SU-DHL-6 (cell line): ENCODE measurements around the gene BRINP2.
A peak's percentile ranks its signal among the peaks of the same experiment; 100 is the strongest.

Experiments used
- H2AFZ ChIP-seq: fragments of 200-600 bp; sonication (generic); 2 replicates; pipeline ENCODE4 v1.6.1; 2014; ENCODE audit warnings: low read depth, mild to moderate bottlenecking, moderate library complexity, mixed read lengths, antibody characterized with exemption, low read length; ENCODE audit not compliant: severe bottlenecking
- H3F3A ChIP-seq: fragments of 200-600 bp; shearing (Covaris generic); 2 replicates; pipeline ENCODE4 v1.6.0; 2016; ENCODE audit warnings: antibody characterized with exemption, mild to moderate bottlenecking; ENCODE audit not compliant: insufficient read depth
- H3K27ac ChIP-seq: fragments of 200-600 bp; sonication (generic); 2 replicates; pipeline ENCODE4 v1.5.1; 2016; ENCODE audit warnings: low read depth, mild to moderate bottlenecking, low read length, moderate library complexity, mixed read lengths
- H3K27me3 ChIP-seq: fragments of 200-600 bp; sonication (generic), shearing (Covaris generic); 2 replicates; pipeline ENCODE4 v1.6.0; 2014; ENCODE audit warnings: mild to moderate bottlenecking, low read length
- H3K36me3 ChIP-seq: fragments of 200-600 bp; sonication (generic); 2 replicates; pipeline ENCODE4 v1.6.1; 2014; ENCODE audit warnings: mild to moderate bottlenecking, low read length, mixed read lengths
- H3K4me2 ChIP-seq: fragments of 300-600, 200-600 bp; shearing (Covaris generic), sonication (generic); 2 replicates; pipeline ENCODE4 v1.6.0; 2014; ENCODE audit warnings: low read length, low read depth, mild to moderate bottlenecking; ENCODE audit not compliant: poor library complexity, severe bottlenecking
- H3K4me3 ChIP-seq: fragments of 200-600 bp; sonication (generic); 2 replicates; pipeline ENCODE4 v1.5.1; 2014; ENCODE audit warnings: antibody characterized with exemption, low read length, mild to moderate bottlenecking, mixed read lengths; ENCODE audit not compliant: insufficient read depth, poor library complexity, severe bottlenecking
- H3K79me2 ChIP-seq: fragments of 200-600 bp; sonication (generic); 2 replicates; pipeline ENCODE4 v1.6.1; 2014; ENCODE audit warnings: mild to moderate bottlenecking, low read length, moderate library complexity; ENCODE audit not compliant: insufficient read depth
- H3K9ac ChIP-seq: fragments of 200-600 bp; sonication (generic); 2 replicates; pipeline ENCODE4 v1.7.0; 2014; ENCODE audit warnings: mild to moderate bottlenecking, low read length
- H3K9me2 ChIP-seq: fragments of 200-600 bp; sonication (generic); replicated peaks from 2 replicates; pipeline ENCODE4 v1.6.1; 2014; ENCODE audit warnings: low read length; ENCODE audit not compliant: insufficient read depth
- H3K9me3 ChIP-seq: fragments of 200-600 bp; sonication (generic); 2 replicates; pipeline ENCODE4 v1.6.1; 2014; ENCODE audit warnings: low read length, mixed read lengths; ENCODE audit not compliant: insufficient read depth
- H4K20me1 ChIP-seq: fragments of 200-600 bp; sonication (generic); 2 replicates; pipeline ENCODE4 v1.6.1; 2014; ENCODE audit warnings: low read depth, mild to moderate bottlenecking, antibody characterized with exemption, low read length, moderate library complexity, mixed read lengths
- CTCF ChIP-seq: fragments of 200-600 bp; sonication (generic); IDR thresholded peaks from one replicate; pipeline ENCODE4 v1.5.1; 2017; ENCODE audit warnings: antibody characterized with exemption, mild to moderate bottlenecking, low read length, moderate library complexity; ENCODE audit not compliant: insufficient read depth, poor library complexity, severe bottlenecking
- EZH2phosphoT487 ChIP-seq: fragments of 200-600 bp; sonication (generic), shearing (Covaris generic); conservative IDR thresholded peaks from 2 replicates; pipeline ENCODE4 v1.6.1; 2018; ENCODE audit warnings: mild to moderate bottlenecking, antibody characterized with exemption, low read length, moderate library complexity, mixed read lengths

Gene BRINP2

DNA sequence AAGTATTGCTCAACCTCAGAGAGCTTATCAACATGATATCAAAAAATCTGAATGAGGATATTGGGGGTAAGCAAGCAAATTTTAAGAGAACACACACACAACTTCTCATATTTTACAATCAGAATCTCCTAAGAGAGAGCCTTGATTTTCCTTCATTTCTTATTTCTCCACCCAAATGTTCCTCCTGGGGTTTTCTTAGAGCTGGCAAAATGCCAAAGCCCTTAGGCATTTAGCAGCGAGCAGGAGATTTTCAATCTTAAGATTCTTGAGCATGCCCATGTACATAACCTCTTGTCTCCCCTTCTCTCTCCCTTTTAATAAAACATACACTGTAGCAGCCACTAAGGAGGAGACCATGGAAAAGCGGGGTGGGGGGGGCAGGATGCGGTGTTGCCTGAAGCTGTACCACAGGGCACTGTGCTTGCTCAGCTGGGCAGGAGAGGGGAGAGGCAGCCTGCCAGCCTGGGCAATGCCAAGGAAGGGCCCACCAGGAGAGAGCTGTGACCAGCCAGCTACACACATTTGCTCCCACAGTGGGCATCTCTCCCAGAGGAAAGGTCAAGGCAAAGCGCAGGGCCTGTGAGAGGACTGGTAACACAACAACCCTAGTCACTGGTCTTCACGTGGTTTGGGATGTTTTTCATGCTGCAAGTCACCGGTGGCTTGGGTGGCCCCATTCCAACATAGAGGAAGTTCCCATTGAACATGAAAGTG is 4.3 kb downstream of the BRINP2 start:
- Histone ChIP-seq H4K20me1 (no peaks in the 10 kb centered on the region), H3K4me2 (no peak overlapping the region), H3K9me2 (no peaks in the 10 kb centered on the region), H3F3A (no peaks in the 10 kb centered on the region), H2AFZ (no peak overlapping the region), H3K9ac (no peak overlapping the region), H3K4me3 (no peak overlapping the region), H3K36me3 (no peaks in the 10 kb centered on the region), H3K9me3 (no peaks in the 10 kb centered on the region), H3K27me3 (no peaks in the 10 kb centered on the region), H3K27ac (no peak overlapping the region), H3K79me2 (no peaks in the 10 kb centered on the region)
- TF ChIP-seq CTCF (no peak), EZH2phosphoT487 (no peak)

- no peak overlapping the region for H3K4me3 ChIP-seq
- TF ChIP-seq CTCF (no peak), EZH2phosphoT487 (no peak)
- no peak overlapping the region for H3K27ac ChIP-seq
- H3K79me2 ChIP-seq = no peaks in the 10 kb centered on the region
- no peak overlapping the region for H3K9ac ChIP-seq
- no peak overlapping the region for H2AFZ ChIP-seq
- no peaks in the 10 kb centered on the region for H4K20me1 ChIP-seq
- H3K27me3 ChIP-seq = no peaks in the 10 kb centered on the region
- H3K4me2 ChIP-seq = no peak overlapping the region
- no peaks in the 10 kb centered on the region for H3K36me3 ChIP-seq
- H3K9me2 ChIP-seq = no peaks in the 10 kb centered on the region
- H3K9me3 ChIP-seq = no peaks in the 10 kb centered on the region
- H3F3A ChIP-seq = no peaks in the 10 kb centered on the region
These were observed 10.5 kb downstream of the BRINP2 start for GRCh38 chr1:177181280-177181630.

DNA sequence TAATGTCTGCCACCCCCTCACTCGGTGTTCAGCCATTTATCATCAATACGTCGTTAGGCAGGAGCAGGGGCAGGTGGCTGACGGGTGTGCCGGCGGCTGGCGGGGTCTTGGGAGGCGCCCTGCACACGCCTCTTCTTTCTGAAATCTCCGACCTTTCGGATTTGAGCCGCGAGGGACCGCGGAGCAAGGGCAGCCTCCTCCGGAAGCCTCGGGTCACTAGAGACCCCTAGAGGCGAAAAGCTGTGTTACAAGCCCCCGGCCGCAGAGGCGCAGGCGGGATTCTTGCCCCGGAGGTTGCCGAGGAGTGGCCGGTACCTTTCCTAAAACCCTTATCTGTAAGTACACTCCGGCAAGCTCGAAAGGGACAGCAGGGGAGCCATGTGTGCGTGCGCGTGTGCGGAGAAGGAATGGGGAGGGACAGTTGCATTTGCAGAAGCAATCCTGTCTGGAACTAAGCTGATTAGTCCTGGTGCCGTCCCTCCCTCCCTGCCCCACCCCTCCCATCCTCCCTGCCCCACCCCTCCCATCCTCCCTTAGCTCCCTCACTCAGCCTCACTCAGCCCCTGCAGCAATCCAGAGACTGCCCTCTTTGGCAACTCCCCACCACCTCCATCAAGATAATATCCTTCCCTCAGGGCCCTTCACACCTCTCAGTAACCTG is 11.0 kb downstream of the BRINP2 start:
- H3K9ac ChIP-seq = no peak overlapping the region
- H3K9me3 ChIP-seq = no peaks in the 10 kb centered on the region
- H3K27me3 ChIP-seq = no peaks in the 10 kb centered on the region
- H3K4me2 ChIP-seq = no peak overlapping the region
- H3K4me3 ChIP-seq = no peak overlapping the region
- no peaks in the 10 kb centered on the region for H3K79me2 ChIP-seq
- TF ChIP-seq EZH2phosphoT487 = no peak
- peak; percentile 40 for TF ChIP-seq CTCF
- no peaks in the 10 kb centered on the region for H4K20me1 ChIP-seq
- no peaks in the 10 kb centered on the region for H3K9me2 ChIP-seq
- no peaks in the 10 kb centered on the region for H3K36me3 ChIP-seq
- H3K27ac ChIP-seq = no peak overlapping the region
- no peak overlapping the region for H2AFZ ChIP-seq
- no peaks in the 10 kb centered on the region for H3F3A ChIP-seq
